ENCODE data around the gene SPECC1. TPM values are rescaled to one million over a fixed set of nuclear protein-coding genes. Genes with fewer than 3 reads are reported as not detected.

The SPECC1 gene
- polyA plus RNA-seq, 1 experiment = 13.0 TPM

DNA sequence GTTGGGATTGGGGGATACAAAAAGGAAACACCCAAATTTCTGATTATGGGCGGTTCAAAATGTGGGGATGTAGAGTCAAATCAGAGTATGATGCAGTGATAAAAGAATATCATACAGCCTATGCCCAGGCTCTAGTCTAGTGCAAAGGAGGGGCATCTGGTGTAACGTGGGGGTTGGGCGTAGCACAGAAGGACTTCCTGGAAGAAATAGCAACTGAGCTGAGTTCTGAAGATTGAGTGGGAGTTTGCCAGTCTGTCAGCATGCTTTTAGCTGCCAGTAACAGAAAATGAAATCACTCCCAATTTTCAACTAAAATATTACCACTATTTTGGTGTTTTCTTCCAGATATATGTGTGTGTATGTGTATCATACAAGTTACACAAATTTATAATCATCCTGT lies 196.9 kb downstream of the SPECC1 start:
- POLR2A ChIA-PET = no interaction called here
- no peak for DNase-seq (ENCODE audit: low read depth)
- Histone ChIP-seq H3K36me3 (ENCODE audit: control insufficient read depth, insufficient read depth, low read length) (no peaks in the 10 kb centered on the region), H3K4me3 (ENCODE audit: low read depth, low read length) (no peak overlapping the region), H3K27me3 (ENCODE audit: control insufficient read depth, insufficient read depth, low read length) (no peaks in the 10 kb centered on the region)
- CTCF ChIA-PET = interaction anchor here (0.8 to 2.4 kb wide), 5 partner anchors 9 to 37 kb away, joined by 3 to 15 read pairs (median 6); no protein-coding TSS in a partner anchor
- TF ChIP-seq, protein P1, sequence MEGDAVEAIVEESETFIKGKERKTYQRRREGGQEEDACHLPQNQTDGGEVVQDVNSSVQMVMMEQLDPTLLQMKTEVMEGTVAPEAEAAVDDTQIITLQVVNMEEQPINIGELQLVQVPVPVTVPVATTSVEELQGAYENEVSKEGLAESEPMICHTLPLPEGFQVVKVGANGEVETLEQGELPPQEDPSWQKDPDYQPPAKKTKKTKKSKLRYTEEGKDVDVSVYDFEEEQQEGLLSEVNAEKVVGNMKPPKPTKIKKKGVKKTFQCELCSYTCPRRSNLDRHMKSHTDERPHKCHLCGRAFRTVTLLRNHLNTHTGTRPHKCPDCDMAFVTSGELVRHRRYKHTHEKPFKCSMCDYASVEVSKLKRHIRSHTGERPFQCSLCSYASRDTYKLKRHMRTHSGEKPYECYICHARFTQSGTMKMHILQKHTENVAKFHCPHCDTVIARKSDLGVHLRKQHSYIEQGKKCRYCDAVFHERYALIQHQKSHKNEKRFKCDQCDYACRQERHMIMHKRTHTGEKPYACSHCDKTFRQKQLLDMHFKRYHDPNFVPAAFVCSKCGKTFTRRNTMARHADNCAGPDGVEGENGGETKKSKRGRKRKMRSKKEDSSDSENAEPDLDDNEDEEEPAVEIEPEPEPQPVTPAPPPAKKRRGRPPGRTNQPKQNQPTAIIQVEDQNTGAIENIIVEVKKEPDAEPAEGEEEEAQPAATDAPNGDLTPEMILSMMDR (IDR thresholded peaks at IDR 0.05; ENCODE audit: insufficient read depth, low read depth, low read length) = no peak

DNA sequence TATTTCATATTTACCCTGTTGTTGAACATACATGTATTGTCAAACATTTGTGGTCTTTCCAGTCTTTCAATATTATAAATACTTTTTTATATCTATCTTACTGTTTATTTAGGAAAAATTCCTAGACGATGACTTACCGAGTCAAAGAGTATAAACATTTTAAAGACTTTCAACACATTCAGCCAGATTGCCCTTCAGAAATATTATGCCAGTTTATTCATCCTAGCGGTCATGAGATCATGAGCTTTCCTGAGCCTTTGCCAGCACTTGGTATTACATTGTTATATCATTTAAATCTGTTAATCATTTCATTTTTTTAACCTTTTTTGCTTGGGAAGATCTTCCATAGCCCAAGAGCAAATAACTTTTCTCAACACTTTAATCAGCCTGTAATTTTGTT lies 197.4 kb downstream of the SPECC1 start:
- POLR2A ChIA-PET = interaction anchor here (0.5 kb wide), 1 partner anchor 341 kb away, joined by 3 read pairs; no protein-coding TSS in a partner anchor
- TF ChIP-seq, protein P1 (IDR thresholded peaks at IDR 0.05; ENCODE audit: insufficient read depth, low read depth, low read length) = no peak
- no peaks in the 10 kb centered on the region for H3K36me3 ChIP-seq (ENCODE audit: control insufficient read depth, insufficient read depth, low read length)
- no peaks in the 10 kb centered on the region for H3K27me3 ChIP-seq (ENCODE audit: control insufficient read depth, insufficient read depth, low read length)
- CTCF ChIA-PET = interaction anchor here (1.9 to 2.4 kb wide), 3 partner anchors 9 to 21 kb away, joined by 6 to 15 read pairs (median 6); no protein-coding TSS in a partner anchor
- no peak overlapping the region for H3K4me3 ChIP-seq (ENCODE audit: low read depth, low read length)
- DNase-seq (ENCODE audit: low read depth) = peak; percentile 36

DNA sequence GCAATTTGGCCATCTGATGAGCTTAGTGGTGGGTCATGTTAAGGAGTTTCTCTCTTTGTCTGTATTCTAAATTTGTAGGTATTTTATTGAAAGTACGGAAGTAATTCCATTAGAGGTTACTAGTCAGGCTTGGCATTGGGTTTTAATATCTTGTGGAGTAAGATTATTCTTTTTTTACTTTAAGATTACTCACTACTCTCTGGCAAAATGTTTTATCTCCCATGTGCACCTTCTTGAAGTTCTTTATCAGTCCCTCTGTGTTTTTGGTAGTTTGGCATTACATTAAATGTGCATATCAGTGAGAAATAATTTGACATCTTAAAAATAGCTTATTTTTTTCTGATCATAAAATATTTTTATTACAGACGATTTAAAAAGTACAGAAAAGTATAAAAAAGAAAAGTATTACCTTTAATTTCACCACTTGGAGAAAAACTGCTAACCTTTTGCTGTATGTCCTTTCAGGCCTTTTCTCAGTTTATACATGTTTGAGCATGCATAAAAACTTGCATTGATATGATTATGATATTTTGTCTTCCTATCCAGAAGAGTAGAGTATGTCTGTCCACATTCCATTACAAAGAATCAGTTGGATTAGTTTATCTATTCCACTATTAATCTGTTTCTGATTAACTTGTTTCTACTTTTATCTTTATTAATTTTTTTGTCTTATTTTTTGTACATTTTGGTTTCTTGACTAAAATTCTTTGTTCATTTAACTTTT lies 198.3 kb downstream of the SPECC1 start:
- POLR2A ChIA-PET = interaction anchor here (0.5 kb wide), 1 partner anchor 342 kb away, joined by 3 read pairs; no protein-coding TSS in a partner anchor
- CTCF ChIA-PET = interaction anchor here (2.4 kb wide), 1 partner anchor 21 kb away, joined by 6 read pairs; no protein-coding TSS in a partner anchor
- H3K4me3 ChIP-seq (ENCODE audit: low read depth, low read length) = no peak overlapping the region

DNA sequence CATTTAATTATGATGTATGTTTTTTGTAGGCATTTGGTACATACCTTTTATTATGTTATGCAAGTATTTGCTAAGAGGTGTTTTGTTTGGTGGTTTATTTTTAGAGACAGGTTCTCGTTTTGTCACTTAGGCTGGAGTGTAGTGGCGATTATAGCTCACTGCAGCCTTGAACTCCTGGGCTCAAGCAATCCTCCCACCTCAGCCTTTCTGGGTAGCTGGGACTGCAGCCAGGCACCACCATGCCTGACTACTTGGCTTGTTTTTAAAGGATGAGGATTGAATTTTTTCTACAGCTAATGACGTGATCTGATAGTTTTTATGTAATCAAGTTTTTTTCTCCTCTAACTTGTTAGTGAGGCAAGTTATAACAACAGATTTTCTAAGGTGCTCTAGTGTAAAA lies 199.6 kb downstream of the SPECC1 start:
- Histone ChIP-seq H3K36me3 (ENCODE audit: control insufficient read depth, insufficient read depth, low read length) (no peaks in the 10 kb centered on the region), H3K4me3 (ENCODE audit: low read depth, low read length) (no peak overlapping the region), H3K27me3 (ENCODE audit: control insufficient read depth, insufficient read depth, low read length) (no peaks in the 10 kb centered on the region)
- TF ChIP-seq, protein P1 (IDR thresholded peaks at IDR 0.05; ENCODE audit: insufficient read depth, low read depth, low read length) = no peak
- ChIA-PET CTCF (interaction anchor here (1.3 to 1.4 kb wide), 2 partner anchors 16 to 19 kb away, joined by 3 to 4 read pairs; no protein-coding TSS in a partner anchor), POLR2A (no interaction called here)
- no peak for DNase-seq (ENCODE audit: low read depth)

More for the DNA sequence above, 198.3 kb downstream of the SPECC1 start:
- DNase-seq (ENCODE audit: low read depth) = no peak
- TF ChIP-seq, protein P1 (IDR thresholded peaks at IDR 0.05; ENCODE audit: insufficient read depth, low read depth, low read length) = no peak
- H3K36me3 ChIP-seq (ENCODE audit: control insufficient read depth, insufficient read depth, low read length) = no peaks in the 10 kb centered on the region
- no peaks in the 10 kb centered on the region for H3K27me3 ChIP-seq (ENCODE audit: control insufficient read depth, insufficient read depth, low read length)

DNA sequence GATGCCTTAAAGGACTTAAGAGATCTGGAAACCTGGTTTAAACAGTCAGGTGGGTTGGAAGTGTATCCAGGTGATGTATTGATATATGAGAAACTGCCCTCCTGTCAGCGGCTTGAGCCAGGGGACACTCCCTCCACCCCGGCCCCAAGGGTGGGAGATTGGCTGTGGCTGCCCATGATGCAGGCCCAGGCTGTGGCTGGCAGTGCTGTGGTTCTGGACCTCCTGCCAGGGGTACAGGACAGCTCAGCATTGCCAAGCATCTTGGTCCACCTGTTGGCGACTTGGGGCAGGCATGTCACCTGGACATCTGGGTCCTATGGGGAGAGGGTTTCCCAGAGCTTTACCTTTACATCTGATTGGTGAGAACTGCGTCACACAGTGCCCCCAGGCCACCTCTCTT lies 201.0 kb downstream of the SPECC1 start:
- no peaks in the 10 kb centered on the region for H3K27me3 ChIP-seq (ENCODE audit: control insufficient read depth, insufficient read depth, low read length)
- TF ChIP-seq, protein P1 (IDR thresholded peaks at IDR 0.05; ENCODE audit: insufficient read depth, low read depth, low read length) = no peak
- DNase-seq (ENCODE audit: low read depth) = no peak
- CTCF ChIA-PET = interaction anchor here (1.3 to 1.7 kb wide), 2 partner anchors 14 to 16 kb away, joined by 3 to 10 read pairs; no protein-coding TSS in a partner anchor
- POLR2A ChIA-PET = no interaction called here
- no peaks in the 10 kb centered on the region for H3K36me3 ChIP-seq (ENCODE audit: control insufficient read depth, insufficient read depth, low read length)
- no peak overlapping the region for H3K4me3 ChIP-seq (ENCODE audit: low read depth, low read length)
